ENCODE measurements around the gene NAAA.
"Not testable (repeated sequence)": the region's sequence is repeated elsewhere in the genome, so short reads cannot be mapped to it uniquely, and the experiment has no call there.

The NAAA gene

DNA sequence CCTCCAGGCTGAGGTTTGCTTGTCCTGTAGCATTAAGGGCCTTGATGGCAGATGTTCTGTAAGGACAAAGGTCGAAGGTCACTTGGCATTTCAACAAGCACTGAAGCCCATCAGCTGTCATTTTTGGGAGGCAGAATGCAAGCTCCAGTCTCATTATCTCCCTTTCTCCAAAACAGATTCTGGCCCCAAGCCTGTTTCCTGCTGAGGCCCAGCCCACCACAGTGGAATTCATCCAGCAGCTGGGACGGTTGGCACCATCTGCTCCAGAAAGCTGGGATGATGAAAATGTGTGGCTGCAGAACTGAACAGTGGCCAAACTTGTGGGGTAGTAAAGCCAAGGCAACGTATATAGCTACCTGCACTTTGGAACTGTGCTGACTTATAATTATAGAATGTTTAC is 20.9 kb downstream of the NAAA start:
- peak; percentile 46 for DNase-seq (ENCODE audit: low spot score)

GRCh38 chr4:75916091-75916661 is 24.6 kb downstream of the NAAA start:
- peak; percentile 76 for DNase-seq (ENCODE audit: low spot score)

GRCh38 chr4:75912968-75913367 is 27.8 kb downstream of the NAAA start:
- DNase-seq (ENCODE audit: low spot score), result no peak

DNA sequence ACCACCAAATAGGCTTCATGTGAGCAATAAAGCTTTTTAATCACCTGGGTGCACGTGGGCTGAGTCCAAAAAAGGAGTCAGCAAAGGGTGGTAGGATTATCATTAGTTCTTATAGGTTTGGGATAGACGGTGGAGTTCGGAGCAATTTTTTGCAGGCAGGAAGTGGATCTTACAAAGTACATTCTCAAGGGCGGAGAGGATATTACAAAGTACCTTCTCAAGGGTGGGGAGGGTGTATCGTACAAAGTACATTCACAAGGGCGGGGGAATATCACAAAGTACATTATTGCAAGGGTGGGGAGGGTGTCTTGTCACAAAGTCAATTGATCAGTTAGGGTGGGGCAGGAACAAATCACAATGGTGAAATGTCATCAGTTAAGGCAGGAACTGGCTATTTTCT is 30.0 kb downstream of the NAAA start:
- not testable (repeated sequence) for DNase-seq (ENCODE audit: low spot score)

DNA sequence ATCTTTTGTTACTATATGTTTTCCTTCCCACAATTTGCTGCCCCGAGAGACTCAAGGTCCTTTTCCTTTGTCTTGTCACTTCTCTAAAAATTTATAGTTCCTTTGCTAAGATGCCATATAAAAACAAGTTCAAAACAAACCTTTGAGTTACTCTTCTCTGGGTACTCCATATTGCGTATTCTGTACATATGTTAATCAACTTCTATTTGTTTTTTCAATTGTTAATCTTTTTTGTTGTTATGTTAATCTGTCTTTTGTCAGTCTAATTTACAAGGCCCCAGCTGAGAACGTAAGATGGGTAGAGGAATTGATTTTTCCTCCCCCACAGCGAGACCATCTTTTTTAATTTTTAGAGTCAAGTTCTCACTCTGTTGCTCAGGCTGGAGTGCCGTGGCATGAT is 31.4 kb downstream of the NAAA start:
- DNase-seq (ENCODE audit: low spot score), result no peak

- DNase-seq (ENCODE audit: low spot score), result no peak
These were observed 32.3 kb downstream of the NAAA start for GRCh38 chr4:75908555-75908954.

GRCh38 chr4:75907966-75908365 is 32.8 kb downstream of the NAAA start:
- no peak for DNase-seq (ENCODE audit: low spot score)

GRCh38 chr4:75904076-75904475 is 36.7 kb downstream of the NAAA start:
- DNase-seq (ENCODE audit: low spot score), result no peak

- DNase-seq (ENCODE audit: low spot score), result no peak
These were observed 38.5 kb downstream of the NAAA start, which contains the start of gene PPEF2 for GRCh38 chr4:75902352-75902751. PPEF2 (minus strand) TSS chr4:75902452; CDS start chr4:75896325, 6,127 bp downstream.

DNA sequence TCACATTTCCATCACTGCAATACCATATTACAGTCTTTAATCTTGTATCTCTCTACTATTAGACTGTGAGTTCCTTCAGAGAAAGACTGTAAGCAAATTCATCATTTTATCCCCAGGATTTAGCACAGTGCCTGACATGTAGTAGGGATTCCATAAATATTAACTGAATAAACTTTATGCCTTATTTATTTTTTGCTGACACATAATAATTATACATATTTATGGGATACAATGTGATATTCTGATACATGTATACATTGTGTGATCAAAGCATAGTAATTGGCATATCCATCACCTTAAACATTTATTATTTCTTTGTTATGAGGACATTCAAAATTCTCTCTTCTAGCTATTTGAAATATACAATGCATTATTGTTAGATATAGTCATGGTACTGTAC is 42.3 kb downstream of the NAAA start:
- DNase-seq (ENCODE audit: low spot score), result no peak

DNA sequence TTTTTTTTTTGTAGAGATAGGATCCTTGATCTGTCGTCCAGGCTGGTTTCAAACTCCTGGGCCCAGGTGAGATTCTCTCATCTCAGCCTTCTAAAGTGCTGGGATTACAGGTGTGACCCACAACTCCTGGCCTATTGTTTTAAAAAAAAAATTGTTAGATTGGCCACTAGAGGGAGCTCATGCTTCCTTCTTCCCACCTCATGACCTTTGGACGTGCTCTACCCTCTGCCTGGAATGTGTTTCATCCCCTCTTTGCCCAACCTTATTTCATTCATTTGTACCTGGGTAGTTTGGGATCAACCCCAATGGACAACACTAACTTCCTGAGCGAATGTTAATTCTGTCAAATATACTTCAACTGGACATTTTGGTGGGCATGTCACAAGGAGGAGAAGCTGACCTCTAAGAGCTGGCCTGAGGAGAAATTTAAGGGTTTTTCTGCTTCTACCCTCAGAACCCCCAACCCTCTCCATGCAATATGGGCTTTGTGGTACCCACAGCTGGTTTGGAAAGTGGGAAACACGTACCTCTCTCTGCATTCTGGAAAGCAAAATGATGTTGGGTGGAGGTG is 45.0 kb downstream of the NAAA start:
- DNase-seq (ENCODE audit: low spot score), result peak; percentile 45

DNA sequence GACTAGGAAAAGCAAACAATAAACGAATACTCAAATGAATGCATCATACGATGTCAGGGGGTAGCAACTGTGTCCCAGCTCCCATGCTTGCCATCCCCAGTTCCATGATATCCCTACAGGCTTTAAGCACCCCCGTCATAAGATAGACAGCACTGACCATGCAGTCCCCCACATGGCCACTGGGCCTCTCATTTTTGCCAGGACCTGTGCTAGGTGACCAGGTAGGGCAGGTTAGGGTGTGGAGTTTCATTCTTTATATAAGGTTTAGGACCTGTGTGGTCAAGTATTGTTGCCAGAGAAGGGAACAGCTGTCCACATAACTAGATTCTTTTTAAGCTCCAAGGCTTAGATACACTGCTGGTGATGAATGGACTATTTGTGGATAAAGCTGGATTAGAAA is 48.3 kb downstream of the NAAA start:
- DNase-seq (ENCODE audit: low spot score), result no peak

DNA sequence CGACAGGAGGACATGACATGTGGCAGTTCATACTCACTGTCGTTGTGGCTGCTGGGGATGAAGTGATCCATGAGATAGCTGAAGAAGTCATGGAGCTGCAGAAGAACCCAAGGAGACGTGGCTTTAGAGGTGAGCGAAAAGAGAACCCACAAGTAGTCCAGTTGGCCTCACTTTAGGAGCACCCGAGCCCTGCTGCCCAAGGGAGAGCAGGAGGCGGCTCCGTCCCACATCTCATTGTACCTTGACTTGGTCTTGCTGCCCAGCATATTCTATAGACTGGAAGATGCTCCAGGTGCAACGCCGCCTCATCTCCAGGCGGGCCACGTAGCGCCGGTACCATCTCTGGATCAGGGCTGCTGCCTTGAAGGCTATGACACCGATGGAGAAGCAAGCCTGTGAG is 49.2 kb downstream of the NAAA start:
- DNase-seq (ENCODE audit: low spot score), result no peak

GRCh38 chr4:75889537-75890199 is 51.1 kb downstream of the NAAA start:
- no peak for DNase-seq (ENCODE audit: low spot score)

DNA sequence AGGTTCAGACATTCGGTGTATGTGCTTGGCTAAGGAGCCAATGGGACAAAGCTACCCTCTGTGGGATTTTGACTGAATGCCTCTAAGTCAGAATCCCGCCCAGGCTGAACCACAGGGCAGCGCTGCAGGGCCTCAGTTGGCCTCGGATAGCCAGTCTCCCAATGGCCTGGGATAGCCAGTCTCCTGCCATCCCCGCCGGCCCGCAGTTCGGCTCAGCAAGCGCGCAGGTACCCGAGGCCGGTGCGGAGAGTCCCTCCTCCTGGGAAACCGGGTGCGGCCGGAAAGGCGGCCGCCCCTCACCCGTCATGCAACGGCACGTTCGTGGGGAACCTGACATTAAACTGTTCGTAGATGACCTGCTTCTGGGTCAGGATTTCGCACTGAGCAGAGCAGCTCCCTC is 54.7 kb downstream of the NAAA start:
- DNase-seq (ENCODE audit: low spot score), result no peak

DNA sequence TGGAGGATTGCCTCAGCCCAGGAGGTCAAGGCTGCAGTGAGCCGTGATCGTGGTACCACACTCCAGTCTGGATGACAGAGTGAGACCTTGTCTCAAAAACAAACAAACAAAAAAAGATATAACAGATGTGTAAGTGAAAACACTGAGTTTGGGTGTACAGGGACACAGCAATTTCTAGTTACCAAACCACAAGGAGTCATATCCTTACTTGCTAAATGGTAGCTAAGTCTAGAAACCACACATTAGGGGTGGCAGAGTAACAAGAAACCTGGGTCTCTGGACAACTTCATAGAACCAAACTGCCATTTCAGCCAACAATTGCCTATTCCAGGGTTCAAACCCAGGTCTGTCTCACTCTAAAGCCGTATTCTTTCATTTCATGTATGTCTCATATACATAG is 59.3 kb downstream of the NAAA start:
- DNase-seq (ENCODE audit: low spot score), result no peak

- DNase-seq (ENCODE audit: low spot score), result no peak
These were observed 60.5 kb downstream of the NAAA start for GRCh38 chr4:75880278-75880677.

DNA sequence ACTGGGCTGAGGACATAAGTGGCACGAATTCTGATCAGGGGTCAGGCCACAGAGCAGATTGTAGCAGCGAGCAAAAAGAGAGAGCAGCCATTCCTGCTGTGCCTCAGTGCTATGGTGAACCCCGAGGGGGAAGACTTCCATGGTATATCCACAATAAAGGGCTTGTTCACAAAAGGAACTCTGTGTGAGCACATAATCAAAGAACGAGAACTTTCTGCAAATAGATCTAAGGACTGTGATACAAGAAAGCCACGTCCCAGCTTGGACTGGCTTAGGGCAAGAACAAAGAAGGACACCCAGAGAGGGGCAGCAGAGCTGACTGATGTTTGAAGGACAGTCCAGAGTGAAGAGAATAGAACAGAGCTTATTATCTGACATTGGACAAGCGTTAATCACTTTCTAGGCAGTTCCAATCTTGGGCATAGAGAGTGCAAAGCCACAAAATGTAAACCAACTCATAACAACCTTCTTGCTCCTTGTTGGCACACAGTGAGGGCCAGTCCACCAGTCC is 62.5 kb downstream of the NAAA start:
- DNase-seq (ENCODE audit: low spot score), result no peak

GRCh38 chr4:75876218-75876617 is 64.6 kb downstream of the NAAA start:
- DNase-seq (ENCODE audit: low spot score), result no peak

DNA sequence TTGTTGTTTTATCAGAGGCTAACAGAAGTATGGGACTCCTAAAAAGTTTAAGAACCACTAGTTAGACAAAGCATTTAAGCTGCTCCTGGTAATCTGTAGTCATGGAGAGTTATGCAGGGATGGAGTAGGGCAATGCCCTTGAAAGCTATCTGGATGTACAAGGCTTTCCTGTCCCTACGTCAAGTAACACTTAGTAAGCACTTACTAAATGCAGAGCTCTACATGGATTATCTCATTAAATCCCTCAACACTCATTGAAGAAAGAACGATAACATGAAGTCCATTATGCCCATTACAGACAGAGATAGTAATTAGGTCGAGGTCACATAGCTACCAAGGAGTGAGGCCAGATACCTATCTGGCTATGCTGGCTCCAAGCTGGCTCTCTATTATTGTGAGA is 71.7 kb downstream of the NAAA start:
- DNase-seq (ENCODE audit: low spot score), result no peak

- no peak for DNase-seq (ENCODE audit: low spot score)
These were observed 73.7 kb downstream of the NAAA start for GRCh38 chr4:75867130-75867529.

All from AG20443 (cell line).